GM19328 (cell line): ENCODE measurements around the gene TDRD10.

Source experiments
- ATAC-seq: cut with Tn5 transposase; IDR thresholded peaks from one replicate; pipeline ENCODE4 v1.9.1; 2021; ENCODE audit warnings: mild to moderate bottlenecking, moderate library complexity; ENCODE audit not compliant: unreplicated experiment

Gene TDRD10, protein sequence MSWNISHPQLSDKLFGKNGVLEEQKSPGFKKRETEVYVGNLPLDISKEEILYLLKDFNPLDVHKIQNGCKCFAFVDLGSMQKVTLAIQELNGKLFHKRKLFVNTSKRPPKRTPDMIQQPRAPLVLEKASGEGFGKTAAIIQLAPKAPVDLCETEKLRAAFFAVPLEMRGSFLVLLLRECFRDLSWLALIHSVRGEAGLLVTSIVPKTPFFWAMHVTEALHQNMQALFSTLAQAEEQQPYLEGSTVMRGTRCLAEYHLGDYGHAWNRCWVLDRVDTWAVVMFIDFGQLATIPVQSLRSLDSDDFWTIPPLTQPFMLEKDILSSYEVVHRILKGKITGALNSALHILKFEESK

DNA sequence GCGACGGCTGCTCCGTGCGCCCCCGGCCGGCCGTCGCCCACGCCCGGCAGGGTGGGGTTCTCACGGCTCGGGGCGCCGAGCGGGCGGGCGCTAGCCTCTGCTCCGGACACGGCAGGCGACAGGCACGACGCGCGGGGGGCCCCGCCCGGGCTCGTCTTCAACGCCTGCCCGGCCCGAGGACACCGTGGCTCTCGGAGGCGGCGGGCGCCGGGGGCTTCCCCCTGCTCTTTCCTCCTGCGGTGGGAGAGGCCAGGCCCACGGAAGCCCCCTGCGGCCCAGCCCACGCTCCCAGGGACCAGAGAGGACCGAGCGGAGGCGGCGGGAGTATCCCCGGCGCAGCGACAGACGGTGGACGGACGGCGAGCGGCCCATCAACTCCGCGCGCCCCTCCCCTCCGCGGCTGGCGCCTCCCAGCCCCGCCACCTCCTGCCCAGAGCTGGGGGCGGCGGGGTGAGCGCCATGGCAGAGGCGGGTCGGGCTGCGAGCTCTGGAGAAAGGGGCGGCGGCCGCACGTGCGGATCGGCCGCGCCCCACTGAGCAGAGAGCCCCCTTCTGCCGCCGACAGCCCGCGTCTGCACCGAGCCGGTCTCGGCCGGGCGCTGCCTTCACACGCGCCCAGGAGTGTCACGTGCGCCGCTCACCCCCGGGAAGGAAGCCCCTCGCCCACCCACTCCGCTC lies at the start of gene TDRD10, which contains the start of gene SHE:
Gene TDRD10, plus strand, starts transcription at position 154 of the 678 bp plus-strand sequence. CDS start 4,685 bp downstream, outside the sequence.
Gene SHE, minus strand, starts transcription at position 347 of the 678 bp plus-strand sequence. CDS start 386 bp downstream, outside the sequence.
- no peak for ATAC-seq

DNA sequence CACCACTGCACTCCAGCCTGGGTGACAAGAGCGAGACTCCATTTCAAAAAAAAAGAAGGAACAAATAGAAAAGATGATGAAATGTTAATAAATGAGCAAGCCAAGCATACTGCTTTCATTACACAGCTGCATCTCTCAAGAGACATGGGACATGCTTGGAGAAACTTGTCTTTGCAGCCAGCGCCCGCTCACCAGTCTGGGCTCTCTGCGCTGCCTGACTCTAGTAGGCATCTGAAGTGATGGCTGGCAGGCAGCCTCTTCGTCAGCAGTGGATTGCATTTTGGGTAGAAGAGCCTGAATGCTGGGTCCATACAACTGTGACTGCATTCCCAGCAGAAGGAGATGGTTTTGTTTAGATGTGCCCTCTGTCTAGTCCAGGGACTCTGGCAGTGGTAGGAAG lies 48.9 kb upstream of the TDRD10 start:
- ATAC-seq = no peak

DNA sequence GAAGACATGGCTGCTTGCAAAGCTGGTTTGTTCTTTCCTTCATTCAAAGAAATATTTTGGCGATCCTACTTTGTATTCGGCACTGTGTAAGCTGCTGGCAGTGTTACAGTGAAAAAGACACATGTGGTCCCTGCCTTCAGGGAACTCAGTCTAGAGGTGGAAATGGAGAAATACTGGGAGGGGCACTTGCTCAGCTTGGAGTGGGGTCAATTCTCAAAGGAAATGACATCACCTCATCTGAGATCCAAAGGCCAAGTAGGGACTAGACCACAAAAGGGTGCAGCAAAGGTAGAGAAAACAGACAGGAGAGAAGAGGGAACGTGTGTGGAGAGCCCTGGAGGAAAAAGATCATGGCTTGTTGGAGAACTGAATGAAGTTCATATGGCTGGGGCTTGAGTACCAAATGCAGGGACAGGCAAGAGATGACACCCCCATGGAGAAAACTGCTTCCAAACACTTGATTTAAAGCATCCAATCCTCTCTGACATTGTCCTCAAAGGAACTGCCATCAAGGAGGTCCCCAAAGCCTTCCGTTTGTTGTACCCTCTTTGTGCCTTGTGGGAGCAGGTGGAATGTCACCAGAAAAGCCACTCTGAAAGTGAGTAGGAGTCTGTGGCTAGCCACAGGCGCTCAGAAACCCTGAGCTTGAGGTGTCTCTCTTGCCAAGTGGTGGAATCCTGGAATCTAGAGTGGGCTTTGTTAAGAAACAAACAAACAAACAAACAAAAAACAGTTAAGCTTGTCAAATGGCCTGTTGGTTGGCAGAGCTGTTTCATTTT lies 48.3 kb upstream of the TDRD10 start:
- ATAC-seq = no peak

DNA sequence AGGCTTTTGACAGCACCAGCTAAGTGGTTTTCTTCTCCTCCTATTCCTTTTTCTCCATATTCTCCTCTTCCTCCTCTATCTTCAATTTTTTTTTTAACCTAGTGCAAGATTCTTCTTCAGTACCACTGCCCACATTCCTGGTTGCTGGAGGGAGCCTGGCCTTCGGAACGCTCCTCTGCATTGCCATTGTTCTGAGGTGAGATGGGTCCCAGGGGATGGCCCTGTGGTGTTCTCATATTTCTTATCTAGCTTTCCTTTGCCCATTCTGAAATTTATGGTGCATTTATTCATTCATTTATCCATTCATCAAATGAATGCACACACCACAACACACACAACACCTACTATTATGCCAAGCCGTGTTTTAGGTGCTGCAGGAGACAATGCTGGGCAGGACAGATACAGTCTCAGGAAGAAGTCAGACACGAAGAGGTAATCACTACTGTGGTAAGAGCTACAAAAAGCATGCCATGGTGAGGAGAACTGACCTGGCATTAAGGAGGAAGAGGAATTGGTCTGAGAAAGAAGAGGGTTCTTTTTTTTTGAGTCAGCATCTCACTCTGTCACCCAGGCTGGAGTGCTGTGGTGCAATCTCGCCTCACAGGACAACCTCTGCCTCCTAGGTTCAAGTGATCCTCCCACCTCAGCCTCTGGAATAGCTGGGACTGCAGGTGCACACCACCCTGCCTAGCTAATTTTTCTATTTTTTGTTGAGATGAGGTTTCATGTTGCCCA lies 47.5 kb upstream of the TDRD10 start:
- ATAC-seq = no peak

DNA sequence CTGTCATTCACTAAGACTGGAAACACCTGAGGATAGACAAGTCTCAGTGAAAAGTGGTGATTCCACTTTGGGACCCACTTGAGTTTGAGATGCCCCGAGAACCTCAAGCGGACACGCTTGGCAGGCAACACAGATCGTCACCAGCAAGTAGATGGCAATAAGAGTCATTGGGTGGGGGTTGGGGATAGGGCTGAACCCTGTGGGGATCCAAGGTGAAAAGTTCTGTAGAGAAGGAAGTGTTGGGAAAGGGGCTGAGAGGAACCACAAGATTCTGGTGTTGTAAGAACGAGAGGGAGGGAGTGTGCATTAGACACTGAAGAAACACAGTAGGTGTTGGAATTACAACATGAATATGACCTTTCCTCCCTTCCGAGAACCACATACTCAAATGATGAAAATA lies 45.4 kb upstream of the TDRD10 start:
- no peak for ATAC-seq

DNA sequence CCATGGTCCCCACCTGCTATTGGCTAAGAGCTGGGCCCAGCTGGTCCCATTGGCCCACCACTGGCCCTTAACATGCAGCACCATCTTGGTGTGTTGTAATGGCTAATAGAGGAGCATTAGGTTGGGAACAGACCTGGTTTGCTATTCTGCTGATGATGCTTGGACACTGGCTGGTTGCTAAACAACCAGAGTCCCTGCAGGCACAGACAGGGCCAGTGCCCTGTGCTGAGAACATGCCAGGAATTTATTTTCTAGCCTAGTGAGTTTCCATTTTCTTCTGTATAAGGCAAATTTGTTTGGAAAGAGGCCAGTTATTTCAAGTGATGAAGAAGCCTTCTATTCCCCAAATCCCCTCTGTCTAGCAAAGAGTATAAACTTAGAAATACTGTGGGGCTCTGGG lies 42.9 kb upstream of the TDRD10 start:
- no peak for ATAC-seq

DNA sequence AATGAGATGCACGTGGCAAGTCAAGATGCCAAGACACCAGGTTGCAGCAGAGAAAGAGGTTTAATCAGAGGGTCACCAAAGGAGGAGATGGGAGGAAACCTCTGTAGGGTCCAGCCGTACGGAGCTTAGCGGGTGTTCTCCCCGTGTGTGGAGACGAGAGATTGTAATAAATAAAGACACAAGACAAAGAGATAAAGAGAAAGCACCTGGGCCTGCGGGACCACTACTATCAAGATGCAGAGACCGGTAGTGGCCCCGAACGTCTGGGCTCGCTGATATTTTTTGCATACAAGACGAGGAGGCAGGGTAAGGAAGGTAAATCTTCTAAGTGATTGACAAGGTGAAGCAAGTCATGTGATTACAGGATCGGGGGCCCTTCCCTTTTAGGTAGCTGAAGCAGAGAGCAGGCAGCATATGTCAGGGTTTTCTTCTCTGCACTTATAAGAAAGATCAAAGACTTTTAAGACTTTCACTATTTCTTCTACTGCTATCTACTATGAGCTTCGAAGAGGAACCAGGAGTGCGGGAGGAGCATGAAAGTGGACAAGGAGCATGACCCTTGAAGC lies 41.2 kb upstream of the TDRD10 start:
- ATAC-seq = no peak

DNA sequence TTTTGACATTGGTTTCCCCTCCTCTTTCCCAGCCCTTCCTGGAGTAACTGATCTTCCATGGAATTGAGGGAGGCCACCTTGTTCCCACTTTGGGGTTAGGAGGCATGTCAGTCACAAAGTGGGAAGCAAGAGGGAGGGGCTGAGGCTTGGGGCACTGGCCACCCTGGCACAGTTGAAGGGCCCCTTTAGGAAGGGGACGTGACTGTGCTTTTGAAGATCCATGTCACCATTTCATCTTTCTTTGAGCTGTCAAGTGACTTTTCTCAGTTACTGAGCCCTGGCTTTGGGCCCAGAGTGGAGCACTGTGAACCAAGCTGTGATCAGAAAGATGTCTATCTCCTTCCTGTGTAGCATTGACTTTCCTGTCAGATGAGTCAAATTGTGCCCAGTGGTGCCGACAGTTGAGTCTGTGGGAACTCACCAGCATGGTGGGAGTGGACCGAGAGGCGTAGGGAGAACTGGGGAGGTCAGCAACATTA lies 38.5 kb upstream of the TDRD10 start:
- no peak for ATAC-seq

DNA sequence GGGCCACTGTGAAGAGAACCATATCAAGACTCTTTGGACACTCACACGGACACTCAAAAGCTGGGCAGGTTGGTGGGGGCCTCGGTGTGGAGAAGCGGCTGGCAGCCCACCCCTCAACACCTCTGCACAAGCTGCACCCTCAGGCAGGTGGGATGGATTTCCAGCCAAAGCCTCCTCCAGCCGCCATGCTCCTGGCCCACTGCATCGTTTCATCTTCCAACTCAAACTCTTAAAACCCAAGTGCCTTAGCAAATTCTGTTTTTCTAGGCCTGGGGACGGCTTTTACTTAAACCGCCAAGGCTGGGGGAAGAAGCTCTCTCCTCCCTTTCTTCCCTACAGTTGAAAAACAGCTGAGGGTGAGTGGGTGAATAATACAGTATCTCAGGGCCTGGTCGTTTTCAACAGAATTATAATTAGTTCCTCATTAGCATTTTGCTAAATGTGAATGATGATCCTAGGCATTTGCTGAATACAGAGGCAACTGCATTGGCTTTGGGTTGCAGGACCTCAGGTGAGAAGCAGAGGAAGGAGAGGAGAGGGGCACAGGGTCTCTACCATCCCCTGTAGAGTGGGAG lies 36.3 kb upstream of the TDRD10 start:
- ATAC-seq = no peak

DNA sequence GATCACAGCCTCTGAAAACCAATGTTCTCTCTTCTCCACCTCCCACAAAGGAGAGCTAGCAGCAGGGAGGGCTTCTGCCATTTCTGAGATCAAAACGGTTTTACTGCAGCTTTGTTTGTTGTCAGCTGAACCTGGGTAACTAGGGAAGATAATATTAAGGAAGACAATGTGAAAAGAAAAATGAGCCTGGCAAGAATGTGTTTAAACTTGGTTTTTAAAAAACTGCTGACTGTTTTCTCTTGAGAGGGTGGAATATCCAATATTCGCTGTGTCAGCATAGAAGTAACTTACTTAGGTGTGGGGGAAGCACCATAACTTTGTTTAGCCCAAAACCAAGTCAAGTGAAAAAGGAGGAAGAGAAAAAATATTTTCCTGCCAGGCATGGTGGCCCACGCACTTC lies 35.8 kb upstream of the TDRD10 start:
- no peak for ATAC-seq

DNA sequence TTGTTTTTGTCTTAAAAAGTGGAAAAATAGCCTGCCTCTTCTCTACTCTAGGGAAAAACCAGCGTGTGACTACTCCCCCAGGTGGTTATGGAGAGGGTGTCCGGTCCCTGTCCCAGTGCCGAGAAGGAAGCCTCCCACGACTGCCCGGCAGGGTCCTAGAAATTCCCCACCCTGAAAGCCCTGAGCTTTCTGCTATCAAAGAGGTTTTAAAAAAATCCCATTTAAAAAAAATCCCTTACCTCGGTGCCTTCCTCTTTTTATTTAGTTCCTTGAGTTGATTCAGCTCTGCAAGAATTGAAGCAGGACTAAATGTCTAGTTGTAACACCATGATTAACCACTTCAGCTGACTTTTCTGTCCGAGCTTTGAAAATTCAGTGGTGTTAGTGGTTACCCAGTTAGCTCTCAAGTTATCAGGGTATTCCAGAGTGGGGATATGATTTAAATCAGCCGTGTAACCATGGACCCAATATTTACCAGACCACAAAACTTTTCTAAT lies 35.0 kb upstream of the TDRD10 start:
- ATAC-seq = no peak

DNA sequence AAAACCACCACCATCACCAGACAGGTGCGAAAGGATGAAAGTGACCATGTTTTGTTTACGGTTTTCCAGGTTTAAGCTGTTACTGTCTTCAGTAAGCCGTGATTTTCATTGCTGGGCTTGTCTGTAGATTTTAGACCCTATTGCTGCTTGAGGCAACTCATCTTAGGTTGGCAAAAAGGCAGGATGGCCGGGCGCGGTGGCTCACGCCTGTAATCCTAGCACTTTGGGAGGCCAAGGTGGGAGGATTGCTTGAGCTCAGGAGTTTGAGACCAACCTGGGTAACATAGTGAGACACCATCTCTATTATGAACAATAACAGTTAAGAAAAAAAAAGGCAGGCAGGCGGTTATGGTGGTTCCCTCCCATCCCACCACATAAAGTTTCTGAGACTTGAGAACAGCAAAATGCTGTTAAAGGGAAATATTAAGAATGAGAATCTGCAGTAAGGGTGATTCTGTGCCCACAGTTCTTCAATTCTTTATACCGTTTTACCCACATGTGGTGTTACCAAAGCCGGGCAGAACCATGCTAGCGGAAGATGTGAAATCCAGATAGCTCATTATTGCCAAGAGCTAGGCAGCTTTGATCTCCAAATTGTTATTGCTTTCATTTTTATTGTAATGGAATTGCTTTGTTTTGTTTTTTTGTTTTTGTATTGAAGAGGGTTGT lies 34.5 kb upstream of the TDRD10 start:
- ATAC-seq = no peak

DNA sequence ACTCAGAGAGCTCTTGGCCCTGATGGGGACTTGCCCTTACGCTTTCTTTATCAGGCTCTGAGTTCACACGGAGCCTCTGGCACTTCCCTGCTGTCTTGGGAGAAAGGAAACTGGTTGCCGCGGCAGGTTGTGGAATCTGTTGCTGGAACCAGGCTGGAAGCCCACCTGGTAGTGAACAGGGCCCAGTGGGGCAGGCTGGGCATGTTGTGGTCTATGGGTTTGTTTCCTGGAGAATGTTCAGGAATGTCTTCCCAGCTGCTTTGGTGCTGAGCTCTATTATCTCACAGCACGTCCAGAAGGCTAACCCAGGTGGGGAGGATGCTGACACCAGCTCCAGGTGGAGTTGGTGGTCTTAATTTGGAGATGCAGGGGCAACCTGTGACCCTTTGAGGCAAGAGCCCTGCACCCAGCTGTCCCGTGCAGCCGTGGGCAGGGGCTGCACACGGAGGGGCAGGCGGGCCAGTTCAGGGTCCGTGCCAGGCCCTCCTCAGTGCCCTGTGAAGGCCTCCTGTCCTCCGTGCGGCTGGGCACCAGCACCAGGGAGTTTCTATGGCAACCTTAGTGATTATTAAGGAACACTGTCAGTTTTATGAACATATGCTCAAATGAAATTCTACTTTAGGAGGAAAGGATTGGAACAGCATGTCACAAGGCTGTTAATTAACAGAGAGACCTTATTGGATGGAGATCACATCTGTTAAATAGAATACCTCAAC lies 33.3 kb upstream of the TDRD10 start:
- ATAC-seq = no peak

DNA sequence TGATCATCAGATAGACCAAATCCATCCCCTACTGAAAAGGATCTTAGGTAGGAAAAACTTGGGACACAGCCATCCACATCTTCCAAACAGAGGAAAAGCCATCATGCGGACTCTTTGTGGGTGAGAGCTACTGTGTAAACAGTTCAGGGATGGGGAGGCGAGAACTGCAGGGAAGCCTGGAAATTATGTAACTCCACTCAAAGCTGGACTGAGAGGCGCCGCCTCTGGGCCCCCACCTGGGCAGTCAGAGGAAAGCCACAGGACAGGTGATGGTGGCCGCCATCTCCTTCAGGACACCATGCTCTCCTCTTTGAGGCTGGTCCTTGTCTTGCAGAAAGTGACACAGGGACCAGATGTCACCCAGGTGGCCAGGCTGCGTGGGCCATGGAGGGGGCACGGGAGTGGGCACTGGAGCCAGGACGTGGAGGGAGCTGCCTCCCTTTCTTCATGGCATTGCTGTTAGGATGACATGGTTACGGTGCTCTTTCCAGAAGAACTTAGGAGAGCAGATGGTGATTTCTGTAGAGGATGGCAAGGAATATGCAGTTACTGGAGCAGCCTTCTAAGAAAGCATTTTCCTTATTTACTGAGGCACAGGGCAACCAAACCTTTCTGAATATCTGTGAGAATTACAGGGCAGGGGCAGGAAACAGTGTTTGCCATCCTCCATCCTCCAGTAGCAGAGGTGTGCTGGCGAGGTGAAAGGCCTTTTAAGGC lies 32.0 kb upstream of the TDRD10 start:
- no peak for ATAC-seq

DNA sequence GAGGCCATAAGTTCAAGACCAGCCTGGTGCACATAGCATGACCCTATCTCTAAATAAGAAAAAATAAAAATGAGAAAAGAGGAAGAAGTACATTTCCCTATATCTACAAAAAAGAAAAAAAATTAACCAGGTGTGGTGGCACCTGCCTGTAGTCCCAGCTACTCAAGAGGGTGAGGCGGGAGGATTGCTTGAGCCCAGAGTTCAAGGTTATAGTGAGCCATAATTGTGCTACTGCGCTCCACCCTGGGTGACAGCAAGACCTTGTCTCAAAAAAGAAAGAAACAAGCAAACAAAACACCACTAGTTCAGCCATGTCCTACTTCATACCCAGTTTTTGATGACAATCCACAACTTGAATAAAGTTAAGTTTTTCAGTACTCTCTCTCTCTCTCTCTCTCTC lies 30.7 kb upstream of the TDRD10 start:
- no peak for ATAC-seq

DNA sequence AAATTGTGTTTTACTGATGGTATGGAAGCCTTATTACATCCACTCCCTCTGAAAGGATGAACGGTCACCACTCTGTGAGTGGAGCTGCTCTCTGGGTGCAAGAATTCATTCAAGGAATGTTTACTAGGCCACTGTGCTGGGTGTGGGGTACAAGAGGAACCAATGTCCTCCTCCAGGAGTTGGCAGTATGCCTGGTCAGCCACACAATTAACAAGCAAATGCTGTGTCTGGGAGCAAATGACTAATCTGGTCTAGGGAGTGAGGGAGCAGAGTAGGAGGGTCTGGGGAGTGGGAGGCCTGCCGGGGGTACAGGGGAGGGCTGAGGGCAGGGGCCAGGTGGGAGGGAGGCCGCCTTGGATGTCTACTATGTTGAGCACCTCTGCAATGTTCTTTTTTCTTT lies 27.2 kb upstream of the TDRD10 start:
- ATAC-seq = no peak

DNA sequence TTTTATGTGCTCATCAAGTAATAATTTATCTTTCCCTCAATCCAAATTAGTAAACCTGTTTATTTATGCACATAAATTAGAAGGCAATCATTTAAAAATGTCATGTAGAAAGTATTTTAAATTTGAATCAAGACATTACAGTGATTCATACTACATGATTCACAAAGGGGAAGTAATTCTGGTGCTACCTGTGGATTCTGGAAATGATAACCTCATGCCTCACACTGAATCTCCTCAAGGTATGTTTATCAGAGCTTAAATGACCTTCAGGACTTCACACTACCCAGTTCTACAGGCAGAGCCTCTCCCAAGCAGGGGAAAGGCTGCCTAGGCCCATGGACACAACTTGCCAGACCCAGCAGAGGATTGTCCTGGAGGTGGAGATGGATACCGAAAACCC lies 25.2 kb upstream of the TDRD10 start:
- ATAC-seq = no peak

DNA sequence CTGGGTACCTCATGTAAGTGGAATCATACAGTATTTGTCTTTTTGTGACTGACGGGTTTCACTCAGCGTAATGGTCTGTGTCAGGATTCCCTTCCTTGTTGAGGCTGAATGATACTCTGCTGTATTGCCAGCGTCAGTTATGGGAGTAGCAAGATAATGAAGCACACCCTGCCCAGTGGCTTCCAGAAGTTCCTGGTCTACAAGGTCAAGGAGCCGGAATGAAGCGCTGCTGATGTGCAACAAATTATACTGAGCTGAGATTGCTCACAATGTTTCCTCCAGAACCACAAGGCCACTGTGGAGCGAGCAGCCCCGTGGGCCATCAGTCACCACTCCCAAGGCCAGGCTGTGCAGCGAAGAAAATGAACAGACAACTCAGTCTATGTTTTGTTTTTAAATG lies 24.0 kb upstream of the TDRD10 start:
- no peak for ATAC-seq
